Middle frontal gyrus (tissue), 1 donor: Measurements from ENCODE around the gene NOL3.

Source experiments
- DNase-seq: peaks from one replicate; pipeline ENCODE4 v3.0.0-alpha.2; 2015; ENCODE audit warnings: low spot score; ENCODE audit errors: extremely low spot score

NOL3 gene

DNA sequence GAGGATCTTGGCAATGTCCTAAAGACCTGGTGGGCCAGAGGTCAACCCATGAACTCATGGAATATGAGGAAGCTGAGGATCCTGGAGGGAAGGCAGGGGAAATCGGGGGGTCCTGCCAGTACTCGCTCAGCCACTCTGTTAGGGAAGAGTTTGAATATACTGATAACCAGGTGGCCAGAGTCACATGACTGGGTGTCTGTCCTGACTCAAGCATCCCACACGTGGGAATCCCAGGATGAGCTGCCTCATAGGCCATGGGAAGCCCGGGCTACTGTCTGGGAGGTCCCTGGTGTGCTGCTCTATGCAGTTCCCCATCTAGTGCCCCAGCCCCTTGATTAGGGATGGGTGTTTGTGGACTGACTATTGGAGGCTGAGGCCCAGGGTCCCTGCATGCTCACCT is 18.0 kb downstream of the NOL3 start:
- no peak for DNase-seq

DNA sequence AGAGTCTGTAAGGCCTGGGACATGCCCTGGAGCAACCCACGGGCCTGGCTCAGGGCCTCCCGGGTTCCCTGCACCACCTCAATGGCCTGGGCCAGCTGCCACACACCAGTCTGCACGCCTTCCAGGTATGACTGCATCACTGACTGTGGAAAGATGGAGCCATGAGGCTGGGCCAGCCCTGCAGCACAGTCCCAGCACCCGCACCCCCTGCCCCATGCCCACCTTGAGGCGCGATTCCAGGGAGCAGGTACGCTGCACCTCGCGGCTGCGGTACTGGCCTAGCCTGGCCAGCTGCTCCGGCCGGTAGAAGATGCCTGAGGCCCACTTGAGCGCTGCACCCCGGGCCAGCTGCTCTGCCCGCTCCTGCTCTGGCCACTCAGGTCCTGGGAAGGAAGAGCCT is 18.5 kb downstream of the NOL3 start:
- no peak for DNase-seq

DNA sequence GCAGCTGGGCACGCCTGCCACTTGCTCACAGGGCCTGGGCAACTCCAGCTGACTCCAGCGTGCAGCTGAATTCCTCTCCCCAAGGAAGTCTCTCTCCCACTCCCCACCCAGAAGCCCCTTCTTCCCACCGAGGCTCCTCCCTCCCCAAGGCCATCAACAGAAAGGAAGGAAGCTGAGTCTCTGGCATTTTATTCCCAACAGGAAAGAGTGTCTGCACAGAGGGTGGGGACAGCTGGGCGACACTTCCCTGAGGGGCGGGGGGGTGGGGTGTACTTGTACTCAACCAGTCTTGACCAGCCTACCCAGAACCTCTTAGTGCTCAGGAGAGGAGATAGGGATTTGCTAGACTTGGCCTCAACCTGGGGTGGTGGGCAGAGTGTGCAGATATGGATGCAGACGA is 19.7 kb downstream of the NOL3 start, which contains the start of gene EXOC3L1:
Gene EXOC3L1, minus strand, starts transcription at position 96 of the 400 bp plus-strand sequence. CDS start 460 bp downstream, outside the sequence.
- DNase-seq: no peak

DNA sequence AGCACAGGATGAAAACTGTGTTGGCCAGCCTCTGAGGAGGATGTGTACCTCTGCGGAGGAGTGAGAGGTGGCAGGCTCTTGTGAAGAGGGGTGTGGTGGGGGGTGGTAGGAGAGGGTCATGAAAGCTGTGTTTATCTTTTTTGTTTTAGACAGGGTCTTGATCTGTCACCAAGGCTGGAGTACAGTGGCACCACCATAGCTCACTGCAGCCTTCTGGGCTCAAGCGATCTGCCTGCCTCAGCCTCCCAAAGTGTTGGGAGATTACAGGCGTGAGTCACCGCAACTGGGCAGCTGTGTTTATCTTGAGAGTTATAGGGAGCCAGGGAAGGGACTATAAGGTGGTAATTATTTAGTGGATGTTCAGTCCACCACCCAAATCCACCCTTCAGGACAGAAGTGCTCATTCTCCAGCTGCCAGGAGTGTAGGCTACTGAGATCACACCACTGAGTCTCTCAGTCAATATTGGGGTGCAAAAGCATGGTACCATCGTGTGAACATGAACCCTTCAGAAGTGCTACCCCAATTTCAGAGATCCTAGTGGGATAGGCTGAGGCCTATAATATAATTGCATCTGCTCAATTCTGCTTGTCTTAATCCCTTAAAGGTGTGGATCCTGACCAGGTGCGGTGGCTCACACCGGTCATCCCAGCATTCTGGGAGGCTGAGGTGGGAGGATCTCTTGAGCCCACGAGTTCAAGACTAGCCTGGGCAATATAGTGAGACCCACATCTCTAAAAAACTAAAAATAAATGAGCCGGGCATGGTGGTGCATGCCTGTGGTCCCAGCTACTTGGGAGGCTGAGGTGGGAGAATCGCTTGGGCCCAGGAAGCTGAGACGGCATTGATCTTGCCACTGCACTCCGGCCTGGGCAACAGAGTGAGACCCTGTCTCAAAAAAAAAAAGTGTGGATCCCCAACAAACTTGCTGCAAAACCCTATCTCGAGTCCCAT is 20.4 kb downstream of the NOL3 start:
- DNase-seq: no peak

DNA sequence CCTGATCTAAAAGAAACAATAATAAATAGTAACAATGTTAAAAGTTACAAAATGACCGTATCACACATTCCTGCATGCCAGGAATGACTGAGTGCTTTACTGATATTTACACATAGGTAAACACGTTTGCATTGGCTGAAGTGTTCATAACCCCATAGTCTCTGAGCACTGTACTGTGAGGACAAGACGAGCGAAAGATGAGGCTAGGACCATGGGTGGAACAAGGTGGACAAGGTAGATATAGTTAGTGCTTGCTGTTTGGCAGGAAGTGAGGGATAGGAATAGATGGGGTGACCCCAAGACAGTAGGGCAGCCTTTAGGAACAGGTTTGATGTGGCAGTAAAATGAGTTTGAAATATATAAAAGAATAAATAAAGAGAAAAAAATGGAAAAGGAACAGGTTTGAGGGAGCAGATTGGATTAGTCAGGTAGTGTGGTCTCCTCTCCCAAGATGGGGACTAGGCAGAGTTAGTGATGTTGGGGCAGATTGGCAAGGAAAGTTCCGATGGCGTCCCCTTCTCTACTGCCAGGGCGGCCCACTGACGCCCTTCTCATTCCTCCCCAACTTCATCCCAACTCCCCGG is 21.2 kb downstream of the NOL3 start:
- DNase-seq: no peak

DNA sequence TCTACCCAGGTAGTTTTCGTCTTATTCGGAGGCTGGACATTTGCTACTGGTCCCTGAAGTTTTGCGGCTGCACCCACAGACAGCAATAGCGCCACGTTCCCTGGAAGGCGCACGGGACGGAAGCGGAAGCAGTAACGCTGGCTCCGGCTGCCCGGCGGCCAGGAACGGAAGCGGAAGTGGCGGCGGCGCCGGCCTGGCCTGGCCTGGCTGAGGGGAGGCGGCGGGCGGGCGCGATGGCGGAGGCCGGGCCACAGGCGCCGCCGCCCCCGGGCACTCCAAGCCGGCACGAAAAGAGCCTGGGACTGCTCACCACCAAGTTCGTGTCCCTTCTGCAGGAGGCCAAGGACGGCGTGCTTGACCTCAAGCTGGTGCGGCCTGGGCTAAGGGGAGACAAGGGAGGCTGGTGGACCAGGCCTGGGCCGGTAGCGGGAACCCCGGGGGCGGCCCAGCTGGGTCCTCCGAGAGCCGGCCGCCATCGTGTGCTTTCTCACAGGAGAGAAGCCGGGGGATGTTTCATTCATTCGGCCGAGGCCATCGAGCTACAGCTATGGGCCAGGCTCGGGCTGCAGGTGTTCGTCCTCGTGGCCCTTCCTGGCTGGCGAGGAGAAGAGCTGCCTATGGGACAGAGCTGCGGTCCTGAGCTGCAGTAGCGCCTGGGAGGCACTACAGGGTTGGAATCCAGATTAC is 21.8 kb downstream of the NOL3 start, which contains the start of gene E2F4:
Gene E2F4, plus strand, starts transcription at position 161 of the 687 bp plus-strand sequence. Its CDS starts 73 bp downstream, at position 234.
- peak; percentile 90 for DNase-seq

DNA sequence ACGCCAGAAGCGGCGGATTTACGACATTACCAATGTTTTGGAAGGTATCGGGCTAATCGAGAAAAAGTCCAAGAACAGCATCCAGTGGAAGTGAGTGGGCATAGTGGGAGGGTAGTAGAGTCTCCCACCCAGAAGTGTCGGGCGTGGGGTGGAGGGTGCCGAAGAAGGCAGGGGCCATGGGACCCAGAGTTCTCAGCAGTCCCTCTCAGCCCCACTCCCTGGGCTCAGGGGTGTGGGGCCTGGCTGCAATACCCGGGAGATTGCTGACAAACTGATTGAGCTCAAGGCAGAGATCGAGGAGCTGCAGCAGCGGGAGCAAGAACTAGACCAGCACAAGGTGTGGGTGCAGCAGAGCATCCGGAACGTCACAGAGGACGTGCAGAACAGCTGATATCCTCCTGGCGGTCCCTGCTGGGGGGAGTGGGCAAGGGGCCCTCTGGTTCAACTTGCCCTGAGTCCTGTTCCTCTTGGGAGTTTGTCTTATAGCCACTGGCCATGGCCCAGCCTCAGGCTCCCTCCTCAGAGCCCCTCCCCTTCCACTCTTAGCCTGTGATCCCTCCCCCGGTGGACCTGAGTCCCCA is 22.5 kb downstream of the NOL3 start:
- DNase-seq: no peak

DNA sequence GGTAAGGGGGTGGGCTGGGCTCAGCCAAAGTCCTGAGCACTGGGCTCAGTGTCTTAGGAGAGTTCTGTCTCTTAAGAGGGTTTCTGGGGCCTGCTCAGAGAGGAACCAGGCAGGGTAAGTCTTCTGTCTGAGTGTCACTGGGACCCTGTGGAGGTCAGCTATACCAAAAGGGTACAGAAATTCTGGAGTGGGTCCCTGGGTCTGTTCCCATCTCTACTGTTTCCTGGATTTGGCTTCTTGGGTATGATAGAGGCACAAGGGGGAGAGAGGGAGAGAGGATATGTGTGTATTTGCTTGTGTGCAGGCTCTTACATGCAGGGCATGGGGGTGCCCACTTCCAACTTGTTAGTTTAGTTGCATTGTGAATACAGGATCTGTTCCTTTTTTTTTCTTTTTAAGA is 23.2 kb downstream of the NOL3 start:
- no peak for DNase-seq

DNA sequence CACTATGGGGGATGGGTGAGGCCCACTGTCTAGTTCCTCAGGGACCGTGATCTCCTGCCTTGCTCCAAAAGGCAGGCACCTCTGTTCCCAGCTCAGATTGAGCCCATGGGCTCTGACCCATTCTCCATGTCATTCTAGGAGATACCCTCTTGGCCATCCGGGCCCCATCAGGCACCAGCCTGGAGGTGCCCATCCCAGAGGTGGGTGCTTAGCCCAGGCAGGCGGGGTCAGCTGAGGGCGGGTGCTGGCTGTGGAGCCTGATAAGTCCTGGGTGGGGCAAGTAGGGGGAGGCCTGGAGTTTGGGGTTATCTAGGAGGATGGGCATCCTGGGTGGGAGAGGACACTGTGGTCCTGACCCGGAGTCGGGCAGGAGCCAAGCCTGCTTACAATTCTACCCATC is 23.9 kb downstream of the NOL3 start:
- DNase-seq: no peak

DNA sequence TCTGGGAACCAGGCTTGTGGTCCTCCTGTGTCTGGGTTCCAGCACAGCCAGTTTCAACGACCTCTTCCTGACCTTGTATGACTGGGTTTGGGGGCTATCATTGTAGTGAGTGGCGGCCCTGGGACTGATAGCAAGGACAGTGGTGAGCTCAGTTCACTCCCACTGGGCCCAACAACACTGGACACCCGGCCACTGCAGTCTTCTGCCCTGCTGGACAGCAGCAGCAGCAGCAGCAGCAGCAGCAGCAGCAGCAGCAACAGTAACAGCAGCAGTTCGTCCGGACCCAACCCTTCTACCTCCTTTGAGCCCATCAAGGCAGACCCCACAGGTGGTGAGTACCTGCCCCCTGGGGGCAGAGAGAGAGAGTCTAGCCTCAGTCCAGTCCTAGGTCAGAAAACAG is 25.3 kb downstream of the NOL3 start:
- no peak for DNase-seq

DNA sequence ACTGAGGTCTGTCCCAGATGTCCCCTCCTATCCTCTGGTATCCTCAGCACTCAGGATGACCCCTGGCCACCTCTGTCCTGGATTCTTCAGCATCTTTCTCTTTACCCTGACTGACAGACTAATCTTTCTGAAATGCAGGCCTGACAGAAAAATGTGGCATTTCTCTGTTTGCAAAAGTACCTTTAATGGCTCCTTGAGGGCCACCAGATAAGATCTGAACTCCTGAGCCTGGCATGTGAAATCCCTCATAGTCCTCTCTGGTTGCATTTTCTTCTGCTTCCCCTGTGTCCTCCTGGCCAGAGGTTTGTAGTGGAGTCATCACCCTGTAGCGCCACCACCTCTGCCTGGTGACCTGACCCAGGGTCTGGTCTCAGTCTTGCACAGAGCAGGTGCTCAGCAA is 26.5 kb downstream of the NOL3 start:
- DNase-seq: no peak

DNA sequence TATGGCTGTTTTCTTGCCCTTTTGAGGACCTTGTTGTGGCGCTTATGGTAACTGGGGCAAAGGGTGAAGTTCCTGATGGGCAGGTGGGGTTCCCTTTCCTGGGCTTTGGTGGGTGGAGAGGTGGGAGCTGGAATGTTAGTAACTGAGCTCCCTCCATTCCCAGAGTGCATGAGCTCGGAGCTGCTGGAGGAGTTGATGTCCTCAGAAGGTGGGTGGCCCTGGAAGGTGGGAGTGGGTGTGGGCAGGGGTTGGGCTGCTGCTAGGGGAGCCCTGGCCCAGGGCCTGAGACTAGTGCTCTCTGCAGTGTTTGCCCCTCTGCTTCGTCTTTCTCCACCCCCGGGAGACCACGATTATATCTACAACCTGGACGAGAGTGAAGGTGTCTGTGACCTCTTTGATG is 27.4 kb downstream of the NOL3 start:
- no peak for DNase-seq

DNA sequence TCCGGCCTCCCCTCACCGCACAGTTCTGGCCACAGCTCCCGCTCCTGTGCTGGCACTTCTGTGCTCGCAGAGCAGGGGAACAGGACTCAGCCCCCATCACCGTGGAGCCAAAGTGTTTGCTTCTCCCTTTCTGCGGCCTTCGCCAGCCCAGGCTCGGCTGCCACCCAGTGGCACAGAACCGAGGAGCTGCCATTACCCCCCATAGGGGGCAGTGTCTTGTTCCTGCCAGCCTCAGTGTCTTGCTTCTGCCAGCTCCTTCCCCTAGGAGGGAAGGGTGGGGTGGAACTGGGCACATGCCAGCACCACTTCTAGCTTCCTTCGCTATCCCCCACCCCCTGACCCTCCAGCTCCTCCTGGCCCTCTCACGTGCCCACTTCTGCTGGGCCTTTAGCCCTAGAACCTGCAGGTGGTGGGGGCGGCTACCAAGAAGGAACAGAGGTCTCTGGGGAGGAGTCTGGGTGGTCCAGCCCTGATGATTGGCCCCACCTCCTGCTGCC is 27.9 kb downstream of the NOL3 start:
- DNase-seq: peak; percentile 39

DNA sequence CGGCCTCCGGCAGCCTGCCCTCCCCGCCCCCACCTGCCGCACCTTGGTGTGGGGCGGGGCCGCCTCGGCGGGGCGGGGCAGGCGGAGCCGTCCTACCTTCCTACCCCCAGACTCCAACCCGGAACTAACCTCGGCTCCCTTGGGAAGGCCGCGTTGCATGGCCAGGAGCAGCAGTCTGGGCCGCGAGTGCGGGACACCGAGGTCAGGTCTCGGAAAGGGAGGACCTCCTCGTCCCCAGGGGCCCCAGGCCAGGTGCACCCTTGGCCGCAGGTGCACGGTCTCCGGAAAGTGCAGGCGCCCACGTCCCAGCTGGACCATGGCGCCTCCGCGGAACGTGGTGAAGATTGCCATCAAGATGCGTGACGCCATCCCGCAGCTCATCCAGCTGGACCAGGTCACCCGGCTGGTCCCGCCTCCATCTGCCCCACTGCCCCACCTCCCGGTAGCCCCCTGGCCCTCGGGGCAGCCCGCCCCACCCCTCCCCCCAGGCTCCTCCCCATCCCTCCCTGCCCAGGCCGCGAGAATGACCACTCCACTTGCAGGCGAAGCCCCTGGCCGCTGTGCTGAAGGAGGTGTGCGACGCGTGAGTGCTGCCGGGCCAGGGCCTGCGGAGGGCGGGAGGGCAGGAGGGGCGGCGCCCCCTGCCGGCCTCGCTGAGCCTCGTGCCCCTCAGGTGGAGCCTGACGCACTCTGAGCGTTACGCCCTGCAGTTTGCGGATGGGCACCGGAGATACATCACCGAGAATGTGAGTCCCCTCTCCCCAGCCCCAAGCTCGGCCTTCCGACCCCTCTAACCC is 28.9 kb downstream of the NOL3 start, which contains the start of gene ELMO3:
Gene ELMO3, plus strand, starts transcription at position 121 of the 797 bp plus-strand sequence. Its CDS starts 196 bp downstream, at position 317.
- no peak for DNase-seq

DNA sequence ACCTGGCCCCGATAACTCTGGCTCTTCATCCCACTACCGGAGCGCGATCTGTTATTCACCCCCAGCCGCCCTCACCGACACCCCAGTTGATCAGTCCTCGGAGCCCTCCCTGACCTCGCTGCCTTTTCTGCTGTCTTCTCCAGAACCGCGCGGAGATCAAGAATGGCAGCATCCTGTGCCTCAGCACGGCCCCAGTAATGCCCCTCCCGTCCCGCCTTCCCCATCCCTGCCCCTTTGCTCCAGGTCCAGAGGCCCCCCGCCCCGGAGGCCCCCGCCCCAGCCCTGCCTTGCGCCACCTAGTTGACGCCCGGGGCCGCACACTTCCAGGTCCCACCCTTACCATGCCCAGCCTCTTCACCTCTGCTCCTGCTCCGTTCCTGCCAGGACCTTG is 29.5 kb downstream of the NOL3 start:
- DNase-seq: no peak

DNA sequence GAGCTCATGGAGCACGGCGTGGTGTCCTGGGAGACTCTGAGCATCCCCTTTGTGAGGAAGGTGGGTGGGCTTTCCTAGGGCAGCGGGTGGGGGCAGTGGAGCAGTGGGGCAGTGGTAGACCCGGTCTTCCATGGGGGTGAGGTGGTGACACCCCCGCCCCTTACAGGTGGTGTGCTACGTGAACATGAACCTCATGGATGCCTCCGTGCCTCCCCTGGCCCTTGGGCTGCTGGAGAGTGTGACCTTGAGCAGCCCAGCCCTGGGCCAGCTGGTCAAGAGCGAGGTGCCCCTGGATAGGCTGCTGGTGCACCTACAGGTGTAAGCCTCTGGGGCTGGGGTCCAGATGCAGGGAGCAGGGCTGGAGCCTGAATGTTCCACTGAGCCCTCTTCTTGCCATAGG is 30.2 kb downstream of the NOL3 start:
- DNase-seq: no peak

DNA sequence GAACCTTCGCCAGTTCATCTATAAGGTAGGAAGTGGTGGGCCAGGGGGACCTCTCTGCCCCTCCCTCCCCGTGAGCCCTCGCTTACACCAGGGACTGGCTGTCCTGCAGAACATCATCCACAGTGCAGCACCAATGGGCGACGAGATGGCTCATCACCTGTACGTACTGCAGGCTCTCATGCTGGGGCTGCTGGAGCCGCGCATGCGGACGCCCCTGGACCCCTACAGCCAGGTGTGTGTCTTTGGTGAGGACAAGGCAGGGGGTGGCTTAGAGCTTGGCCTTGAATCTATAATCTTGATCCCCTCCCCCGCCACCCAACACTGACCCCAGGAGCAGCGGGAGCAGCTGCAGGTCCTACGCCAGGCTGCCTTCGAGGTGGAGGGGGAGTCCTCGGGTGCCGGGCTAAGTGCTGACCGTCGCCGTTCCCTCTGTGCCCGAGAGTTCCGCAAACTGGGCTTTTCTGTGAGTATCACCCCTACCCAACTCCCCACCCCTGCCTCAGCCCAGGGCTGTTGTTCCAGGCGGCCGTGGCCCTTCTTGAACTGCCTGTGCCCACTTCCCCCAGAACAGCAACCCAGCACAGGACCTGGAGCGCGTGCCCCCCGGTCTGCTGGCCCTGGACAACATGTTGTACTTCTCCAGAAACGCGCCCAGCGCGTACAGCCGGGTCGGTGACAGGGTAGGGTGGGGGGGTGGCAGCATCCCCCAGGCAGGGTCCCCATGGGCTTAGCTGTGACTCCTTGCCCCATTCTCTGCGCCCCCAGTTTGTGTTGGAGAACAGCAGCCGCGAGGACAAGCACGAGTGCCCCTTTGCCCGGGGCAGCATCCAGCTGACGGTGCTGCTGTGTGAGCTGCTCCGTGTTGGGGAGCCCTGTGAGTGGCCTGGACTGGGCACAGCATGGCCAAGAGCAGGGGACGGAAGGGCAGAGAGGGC is 31.3 kb downstream of the NOL3 start:
- DNase-seq: no peak

DNA sequence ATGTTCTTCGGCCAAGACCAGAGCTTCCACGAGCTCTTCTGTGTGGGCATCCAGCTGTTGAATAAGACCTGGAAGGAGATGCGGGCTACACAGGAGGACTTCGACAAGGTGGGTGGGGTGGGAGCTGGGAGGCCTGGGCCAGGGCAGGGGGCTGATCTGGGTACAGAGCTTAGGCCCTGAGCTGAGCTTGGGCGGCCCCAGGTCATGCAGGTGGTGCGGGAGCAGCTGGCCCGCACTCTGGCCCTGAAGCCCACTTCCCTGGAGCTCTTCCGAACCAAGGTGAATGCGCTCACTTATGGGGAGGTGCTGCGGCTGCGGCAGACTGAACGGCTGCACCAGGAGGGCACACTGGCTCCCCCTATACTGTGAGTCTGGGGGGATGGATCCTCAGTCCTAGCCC is 32.1 kb downstream of the NOL3 start:
- DNase-seq: no peak

DNA sequence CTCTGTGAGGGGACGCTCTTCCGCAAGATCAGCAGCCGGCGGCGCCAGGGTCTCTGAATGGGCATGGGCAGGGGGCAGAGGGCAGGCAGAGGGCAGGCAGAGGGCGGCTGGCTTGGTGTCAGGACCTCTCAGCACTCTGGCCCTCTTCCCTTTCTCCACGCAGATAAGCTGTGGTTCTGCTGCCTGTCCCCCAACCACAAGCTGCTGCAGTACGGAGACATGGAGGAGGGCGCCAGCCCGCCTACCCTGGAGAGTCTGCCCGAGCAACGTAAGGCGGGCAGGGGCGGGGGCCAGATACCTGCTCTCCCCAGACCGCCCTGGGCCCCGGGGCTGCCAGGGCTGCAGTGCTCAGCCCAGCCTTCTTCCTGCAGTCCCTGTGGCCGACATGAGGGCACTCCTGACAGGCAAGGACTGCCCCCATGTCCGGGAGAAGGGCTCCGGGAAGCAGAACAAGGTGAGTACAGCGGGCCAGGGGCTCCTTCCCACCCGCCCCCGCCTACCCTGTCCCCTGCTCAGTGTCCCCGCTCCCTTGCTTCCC is 32.7 kb downstream of the NOL3 start:
- DNase-seq: no peak
